Activated naive CD4-positive, alpha-beta T cell treated with anti-CD3 and anti-CD28 coated beads, Interleukin-2, amount 50 U/mL, for 16 hours (primary cell): Measurements from ENCODE around the gene SOX8.

Source experiments
- DNase-seq: peaks from one replicate; pipeline ENCODE4 v3.0.0-alpha.2; 2020

SOX8 gene

GRCh38 chr16:974611-975261 lies 6.8 kb upstream of the SOX8 start:
- no peak for DNase-seq

- DNase-seq: no peak
Measured at GRCh38 chr16:975291-975690, 6.3 kb upstream of the SOX8 start.

GRCh38 chr16:976389-976931 lies 5.1 kb upstream of the SOX8 start:
- peak; percentile 53 for DNase-seq

- no peak for DNase-seq
Measured at GRCh38 chr16:977081-977701, 4.4 kb upstream of the SOX8 start.

DNA sequence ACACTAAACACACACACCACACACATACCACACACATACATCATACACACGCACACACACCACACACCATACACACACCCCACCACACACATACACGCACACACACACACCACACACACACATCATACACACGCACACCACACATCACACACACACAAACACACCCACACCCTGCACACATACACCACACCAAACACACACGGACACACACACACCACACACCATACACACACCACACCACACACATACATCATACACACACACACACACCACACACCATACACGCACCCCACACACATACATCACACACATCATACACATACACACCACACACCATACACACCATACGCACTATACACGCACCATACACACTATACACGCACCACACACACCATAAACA lies 3.7 kb upstream of the SOX8 start:
- no peak for DNase-seq

- no peak for DNase-seq
Measured at GRCh38 chr16:978403-978802, 3.2 kb upstream of the SOX8 start.

GRCh38 chr16:979147-979546 lies 2.4 kb upstream of the SOX8 start:
- no peak for DNase-seq

DNA sequence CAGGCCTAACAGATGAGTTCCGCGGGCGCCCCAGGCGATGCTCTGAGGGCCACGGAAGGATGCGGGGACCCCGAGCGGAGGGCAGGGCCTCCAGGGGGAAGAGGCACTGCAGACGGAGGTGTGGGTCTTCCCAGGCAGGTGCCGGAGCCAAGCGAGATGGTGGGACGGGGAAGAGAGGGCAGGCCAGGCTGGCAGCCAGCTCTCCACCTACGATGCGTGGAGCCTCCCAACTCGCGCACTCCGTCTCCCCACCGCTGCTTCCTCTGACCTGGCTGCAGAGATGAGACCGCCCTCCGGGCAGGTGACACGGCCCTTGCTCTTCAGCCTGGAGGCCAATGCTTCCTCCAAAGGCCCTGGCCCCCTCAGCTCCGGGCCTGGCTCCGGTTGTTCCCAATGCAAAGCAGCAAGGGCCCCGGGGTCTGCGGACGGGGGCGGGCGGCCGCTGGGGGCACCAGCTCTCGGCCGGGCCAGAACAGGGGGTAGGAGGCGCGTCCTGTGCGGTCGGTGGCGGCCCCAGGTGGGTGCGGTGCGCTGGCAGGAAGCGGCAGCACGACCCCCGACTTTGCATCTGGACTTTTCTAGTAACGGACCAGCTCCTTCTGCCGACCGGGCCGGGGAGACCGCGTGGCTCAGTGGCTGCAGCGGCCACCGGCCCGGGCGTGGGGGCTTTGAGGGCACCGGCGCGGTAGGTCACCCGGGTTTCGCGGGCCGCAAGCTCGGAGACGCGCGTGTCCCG lies 1.5 kb upstream of the SOX8 start:
- no peak for DNase-seq

GRCh38 chr16:980595-980854 lies 1.0 kb upstream of the SOX8 start:
- DNase-seq: no peak

- no peak for DNase-seq
Measured at GRCh38 chr16:982145-983043, 824 bp downstream of the SOX8 start.

DNA sequence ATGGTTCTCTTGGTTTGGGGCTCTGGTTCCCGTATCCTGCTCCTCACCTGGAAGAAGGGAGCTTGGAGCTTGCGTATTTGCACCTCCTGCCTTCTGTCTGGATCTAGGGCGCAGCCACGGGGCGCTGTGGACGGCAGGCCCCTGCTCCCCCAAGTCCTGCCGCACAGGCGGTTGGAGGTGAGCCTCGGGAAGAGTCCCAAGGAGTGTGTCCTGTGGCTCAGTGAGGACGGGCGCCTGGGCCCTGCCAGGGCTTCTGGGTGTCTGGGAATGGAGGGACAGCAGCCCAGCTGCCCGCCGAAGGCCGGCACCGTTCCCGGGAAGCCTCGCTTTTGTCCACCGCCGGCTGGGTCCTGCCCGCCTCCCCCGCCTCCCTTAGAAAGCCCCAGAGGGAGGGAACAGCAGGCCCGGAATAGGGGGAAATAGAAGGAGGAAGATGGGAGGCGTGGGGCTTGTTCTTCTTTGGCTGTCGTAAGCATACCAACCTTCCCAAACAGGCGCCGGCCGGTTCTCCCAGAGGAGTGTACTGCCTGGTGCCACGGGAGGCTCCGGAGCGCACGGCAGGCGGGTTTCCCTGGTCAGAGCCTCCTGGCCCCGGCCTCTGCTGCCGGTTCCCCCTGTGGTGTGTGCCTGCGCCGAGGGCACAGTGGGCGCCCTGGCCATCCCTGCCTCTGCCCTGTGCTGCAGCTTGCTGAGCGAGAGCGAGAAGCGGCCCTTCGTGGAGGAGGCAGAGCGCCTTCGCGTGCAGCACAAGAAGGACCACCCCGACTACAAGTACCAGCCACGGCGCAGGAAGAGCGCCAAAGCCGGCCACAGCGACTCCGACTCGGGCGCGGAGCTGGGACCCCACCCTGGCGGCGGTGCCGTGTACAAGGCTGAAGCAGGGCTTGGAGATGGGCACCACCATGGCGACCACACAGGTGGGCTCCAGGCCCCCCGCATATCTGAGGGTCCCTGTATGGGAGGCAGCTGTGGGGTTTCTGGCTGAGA lies 1.8 kb downstream of the SOX8 start:
- DNase-seq: no peak

DNA sequence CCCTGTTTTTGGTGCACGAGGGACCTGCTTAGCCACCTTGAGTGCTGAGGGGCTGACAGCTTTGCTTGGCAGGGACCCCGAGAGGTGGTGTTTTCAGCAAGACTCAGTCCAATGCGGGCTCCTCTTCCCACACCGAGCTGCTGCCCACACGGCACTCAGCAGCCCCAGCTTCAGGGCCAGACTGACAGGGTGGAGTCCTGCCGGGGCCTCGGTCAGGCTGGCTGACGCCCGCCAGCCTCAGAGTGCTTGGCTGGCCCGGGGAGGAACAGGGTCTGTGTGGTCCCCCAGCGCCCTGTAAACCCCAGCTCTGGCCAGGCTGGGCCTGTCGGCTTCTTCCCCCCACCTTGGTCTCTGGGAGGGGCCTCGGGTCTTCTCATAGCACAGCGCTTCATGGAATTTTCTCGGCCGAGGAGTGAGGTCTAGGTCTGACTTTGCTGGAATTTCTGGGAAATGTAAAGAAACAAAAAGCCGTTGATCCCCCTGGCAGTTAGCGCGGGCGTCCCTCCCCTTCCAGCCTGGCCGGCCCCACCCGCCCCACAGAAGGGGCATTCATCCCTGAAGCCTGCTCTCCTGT lies 2.6 kb downstream of the SOX8 start:
- DNase-seq: no peak

DNA sequence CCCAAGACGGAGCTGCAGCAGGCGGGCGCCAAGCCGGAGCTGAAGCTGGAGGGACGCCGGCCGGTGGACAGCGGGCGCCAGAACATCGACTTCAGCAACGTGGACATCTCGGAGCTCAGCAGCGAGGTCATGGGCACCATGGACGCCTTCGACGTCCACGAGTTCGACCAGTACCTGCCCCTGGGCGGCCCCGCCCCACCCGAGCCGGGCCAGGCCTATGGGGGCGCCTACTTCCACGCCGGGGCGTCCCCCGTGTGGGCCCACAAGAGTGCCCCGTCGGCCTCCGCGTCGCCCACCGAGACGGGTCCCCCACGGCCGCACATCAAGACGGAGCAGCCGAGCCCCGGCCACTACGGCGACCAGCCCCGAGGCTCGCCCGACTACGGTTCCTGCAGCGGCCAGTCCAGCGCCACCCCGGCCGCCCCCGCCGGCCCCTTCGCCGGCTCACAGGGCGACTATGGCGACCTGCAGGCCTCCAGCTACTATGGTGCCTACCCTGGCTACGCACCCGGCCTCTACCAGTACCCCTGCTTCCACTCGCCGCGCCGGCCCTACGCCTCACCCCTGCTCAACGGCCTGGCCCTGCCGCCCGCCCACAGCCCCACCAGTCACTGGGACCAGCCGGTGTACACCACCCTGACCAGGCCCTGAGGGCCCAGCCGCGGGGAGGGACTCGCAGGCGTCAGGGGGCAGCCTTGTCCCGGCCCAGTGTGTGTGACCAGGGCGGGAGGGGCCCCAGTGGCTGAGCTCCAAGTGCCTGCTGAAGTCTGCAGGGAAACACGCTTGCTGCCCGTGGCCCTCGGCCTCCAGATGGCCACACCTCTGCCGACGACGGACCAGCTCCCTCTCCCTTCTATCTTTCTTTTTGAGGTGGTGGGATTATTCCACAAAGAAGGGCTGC lies 3.4 kb downstream of the SOX8 start:
- DNase-seq: no peak

DNA sequence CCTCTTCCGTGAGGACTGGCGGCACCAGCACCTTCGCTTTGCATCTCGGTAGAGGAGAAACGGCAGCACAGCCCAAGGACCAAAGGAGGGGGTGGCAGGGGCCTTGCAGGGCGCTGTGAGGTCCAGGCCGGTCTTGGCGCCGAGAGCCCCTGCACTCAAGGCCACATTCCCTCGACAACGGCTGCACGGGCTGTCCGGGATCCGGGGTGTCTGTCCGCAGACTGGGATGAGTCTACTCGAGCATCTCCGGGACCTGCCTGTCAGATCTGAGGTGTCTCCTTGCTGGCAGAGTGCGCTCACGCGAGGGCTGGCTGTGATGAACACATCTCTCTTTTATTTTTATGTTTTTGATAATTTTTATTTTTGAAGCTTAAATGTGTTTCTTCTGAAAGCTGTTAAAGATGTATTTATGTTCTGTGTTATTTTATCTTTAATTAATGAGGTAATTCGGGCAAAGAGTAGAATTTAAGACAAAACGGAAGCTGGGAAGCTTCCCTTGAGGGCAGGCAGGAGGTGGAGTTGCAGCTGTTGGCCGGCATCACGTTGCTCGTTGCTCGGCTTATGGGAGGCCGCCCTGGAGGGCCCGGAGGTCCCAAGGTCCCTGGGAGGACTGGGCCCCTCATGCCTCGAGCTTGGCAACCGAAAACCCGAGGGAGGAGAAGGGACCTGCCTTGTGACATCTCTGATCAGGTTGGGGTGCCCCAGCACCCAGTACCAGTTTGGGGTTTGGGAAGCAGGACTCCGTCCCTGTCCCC lies 4.3 kb downstream of the SOX8 start:
- no peak for DNase-seq

DNA sequence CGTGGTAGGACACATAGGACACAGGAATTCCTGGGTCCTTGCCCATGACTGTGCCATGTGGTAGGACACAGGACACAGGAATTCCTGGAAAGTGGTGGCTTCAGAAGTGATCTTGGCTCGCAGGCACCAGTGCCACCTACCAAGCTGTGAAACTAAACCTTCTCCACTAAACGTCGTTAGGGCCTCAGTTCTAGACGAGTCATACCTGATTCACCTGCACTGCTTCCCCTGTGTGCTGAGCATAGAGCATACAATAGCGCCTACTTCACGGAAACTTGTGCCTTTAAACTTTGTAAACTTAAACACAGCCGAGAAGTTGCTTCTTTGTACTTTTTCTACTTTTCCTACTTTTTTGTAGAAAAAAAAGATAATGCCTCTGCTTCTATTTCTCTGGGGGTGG lies 4.8 kb downstream of the SOX8 start:
- no peak for DNase-seq

DNA sequence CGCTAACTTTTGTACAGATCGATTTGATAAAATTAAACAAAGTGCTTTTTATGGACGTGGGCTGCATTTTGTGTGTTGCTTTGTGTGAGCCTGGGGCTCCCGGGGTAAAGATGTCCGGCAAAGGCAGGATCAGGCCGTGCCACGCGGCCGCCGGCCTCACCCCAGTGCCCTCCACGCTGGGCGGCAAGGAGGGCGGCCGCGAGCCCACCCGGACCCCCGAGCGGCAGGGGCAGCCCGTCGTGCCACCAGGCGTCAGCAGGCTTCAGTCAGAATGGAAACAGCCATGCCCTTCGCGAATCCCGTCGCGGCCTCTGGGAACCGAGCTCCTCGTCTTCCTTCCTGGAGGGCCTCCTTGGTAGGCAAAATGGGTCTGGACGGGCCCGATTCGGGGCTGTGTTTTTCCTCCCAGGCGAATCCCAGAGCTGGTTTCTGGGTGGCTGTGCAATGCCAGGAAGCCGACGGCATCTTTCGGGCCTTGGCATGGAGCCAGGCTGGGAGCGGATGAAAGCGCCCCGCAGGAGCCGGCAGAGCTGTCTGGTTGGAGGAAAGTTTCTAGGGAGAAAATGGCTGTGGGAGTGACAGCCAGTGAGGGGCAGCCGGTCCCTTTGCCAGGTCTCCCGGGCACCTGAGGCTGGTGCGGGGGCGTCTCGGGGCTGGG lies 5.5 kb downstream of the SOX8 start:
- DNase-seq: no peak

DNA sequence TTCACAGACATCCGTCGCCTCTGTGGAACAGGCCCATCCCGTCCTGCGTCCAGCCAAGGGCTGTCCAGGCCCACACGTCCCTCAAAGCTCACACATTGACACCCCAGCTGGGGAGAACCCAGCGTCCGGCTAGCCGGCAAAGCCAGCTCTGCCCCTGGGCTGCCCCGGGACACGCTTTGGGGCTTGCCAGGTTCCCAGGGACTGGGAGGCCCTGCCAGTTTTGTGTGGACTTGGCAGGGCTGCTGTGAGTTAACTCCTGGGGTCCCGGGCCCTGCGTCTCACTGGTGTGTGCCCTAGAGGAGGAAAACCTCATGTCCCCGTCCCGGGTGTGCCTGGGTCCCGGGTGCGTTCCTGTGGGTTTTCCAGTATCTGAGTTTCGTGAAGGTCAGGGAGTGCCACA lies 6.3 kb downstream of the SOX8 start:
- DNase-seq: no peak

GRCh38 chr16:988471-989353 lies 7.1 kb downstream of the SOX8 start:
- no peak for DNase-seq
